Bronchial epithelial cell (primary cell): Measurements from ENCODE around the gene TSC22D2. TPM values are rescaled to one million over a fixed set of nuclear protein-coding genes. Genes with fewer than 3 reads are reported as not detected.

Source experiments
- DNase-seq: peaks from one replicate; pipeline ENCODE4 v3.0.0-alpha.2; 2010; ENCODE audit warnings: low read depth
- FAIRE-seq: peaks from 2 replicates; lab custom pipeline; 2011; peaks lifted over from hg19 to GRCh38; lab: Jason Lieb, UNC
- H3K27me3 ChIP-seq: 2 replicates; pipeline ENCODE4 v1.5.1; 2011; ENCODE audit warnings: low read length; ENCODE audit not compliant: control insufficient read depth, insufficient read depth
- H3K36me3 ChIP-seq: 2 replicates; pipeline ENCODE4 v1.5.1; 2011; ENCODE audit warnings: low read length; ENCODE audit not compliant: control insufficient read depth, insufficient read depth
- H3K4me3 ChIP-seq: 2 replicates; pipeline ENCODE4 v1.5.1; 2011; ENCODE audit warnings: mild to moderate bottlenecking, low read depth, low read length, control low read depth
- total RNA-seq: library from RNA; depleted of rRNA; stranded (reverse); fragments of >200 nt; gene quantifications from 2 replicates; pipeline ENCODE4 v1.2.1, GENCODE V29; 2014
- TF ChIP-seq, protein P1 (sequence below): IDR thresholded peaks from 2 replicates; pipeline ENCODE4 v1.5.1; 2011; ENCODE audit warnings: mild to moderate bottlenecking, moderate library complexity, low read length, control low read depth, inconsistent platforms; ENCODE audit not compliant: insufficient read depth, severe bottlenecking

TSC22D2 gene
- total RNA-seq, 1 donor from 2014 or later = 5.0 TPM

DNA sequence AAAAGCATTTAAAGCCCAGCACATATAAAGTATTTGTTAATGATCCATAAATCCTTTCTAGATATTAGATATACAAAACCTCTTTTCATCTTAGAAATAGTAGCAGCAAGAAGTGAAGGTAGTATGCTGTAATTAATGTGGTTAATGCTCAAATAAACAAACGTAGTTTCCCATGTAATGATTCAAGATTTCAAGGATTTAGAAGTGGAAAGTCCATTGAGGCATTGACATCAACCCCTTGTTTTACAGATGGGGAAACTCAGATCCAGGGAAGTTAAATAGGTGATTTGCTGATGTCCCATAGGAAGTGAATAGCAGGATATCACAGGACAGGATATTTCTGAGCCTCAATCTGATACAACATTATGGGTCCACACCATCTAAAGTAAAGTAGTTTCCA is 47.2 kb downstream of the TSC22D2 start:
- Histone ChIP-seq H3K27me3 (no peaks in the 10 kb centered on the region), H3K4me3 (no peak overlapping the region), H3K36me3 (peaks cover 3% of the 10 kb centered on the region)
- no peak for DNase-seq
- FAIRE-seq = no peak
- TF ChIP-seq, protein P1, sequence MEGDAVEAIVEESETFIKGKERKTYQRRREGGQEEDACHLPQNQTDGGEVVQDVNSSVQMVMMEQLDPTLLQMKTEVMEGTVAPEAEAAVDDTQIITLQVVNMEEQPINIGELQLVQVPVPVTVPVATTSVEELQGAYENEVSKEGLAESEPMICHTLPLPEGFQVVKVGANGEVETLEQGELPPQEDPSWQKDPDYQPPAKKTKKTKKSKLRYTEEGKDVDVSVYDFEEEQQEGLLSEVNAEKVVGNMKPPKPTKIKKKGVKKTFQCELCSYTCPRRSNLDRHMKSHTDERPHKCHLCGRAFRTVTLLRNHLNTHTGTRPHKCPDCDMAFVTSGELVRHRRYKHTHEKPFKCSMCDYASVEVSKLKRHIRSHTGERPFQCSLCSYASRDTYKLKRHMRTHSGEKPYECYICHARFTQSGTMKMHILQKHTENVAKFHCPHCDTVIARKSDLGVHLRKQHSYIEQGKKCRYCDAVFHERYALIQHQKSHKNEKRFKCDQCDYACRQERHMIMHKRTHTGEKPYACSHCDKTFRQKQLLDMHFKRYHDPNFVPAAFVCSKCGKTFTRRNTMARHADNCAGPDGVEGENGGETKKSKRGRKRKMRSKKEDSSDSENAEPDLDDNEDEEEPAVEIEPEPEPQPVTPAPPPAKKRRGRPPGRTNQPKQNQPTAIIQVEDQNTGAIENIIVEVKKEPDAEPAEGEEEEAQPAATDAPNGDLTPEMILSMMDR = no peak

DNA sequence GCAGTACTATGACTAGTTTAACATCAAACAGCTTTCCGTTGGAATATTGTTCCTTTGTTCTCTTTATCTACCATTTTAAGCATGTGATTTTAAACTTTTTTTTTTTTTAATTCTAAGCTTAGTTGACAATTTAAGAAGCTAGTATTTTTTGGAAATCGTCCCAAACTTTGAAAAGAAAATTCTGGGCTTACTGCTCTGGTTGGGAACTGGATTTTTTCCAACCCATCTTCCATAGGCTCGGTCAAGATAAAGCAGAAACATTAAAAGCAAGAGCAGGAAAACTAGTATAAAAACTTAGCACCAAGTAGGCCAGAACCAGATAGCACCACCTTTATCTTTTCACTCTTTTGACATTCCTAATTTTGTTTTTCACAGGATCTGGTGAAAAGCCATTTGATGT is 49.9 kb downstream of the TSC22D2 start:
- FAIRE-seq (no peak), DNase-seq (no peak)
- H3K27me3 ChIP-seq = no peaks in the 10 kb centered on the region
- peaks cover 3% of the 10 kb centered on the region for H3K36me3 ChIP-seq
- TF ChIP-seq, protein P1 = no peak
- H3K4me3 ChIP-seq = no peak overlapping the region

DNA sequence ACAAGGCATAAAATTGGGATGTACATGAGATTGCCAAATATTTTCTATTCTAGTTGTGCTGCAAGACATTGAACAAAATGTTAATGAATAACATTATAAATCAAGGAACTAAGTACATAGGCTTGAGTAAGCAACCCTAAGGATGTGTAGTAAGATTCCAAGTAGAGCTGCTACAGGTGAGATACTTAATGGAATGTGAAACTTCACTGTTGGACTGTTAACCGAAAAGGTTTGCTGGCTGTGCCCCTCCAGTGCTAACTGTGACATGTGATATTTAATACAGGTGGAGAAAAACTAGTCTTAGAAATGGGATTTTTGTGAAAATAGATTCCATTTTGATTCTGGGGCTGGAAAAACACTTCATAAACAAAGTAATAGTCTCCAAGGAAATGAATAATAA is 52.4 kb downstream of the TSC22D2 start:
- peaks cover 3% of the 10 kb centered on the region for H3K36me3 ChIP-seq
- FAIRE-seq (no peak), DNase-seq (no peak)
- no peaks in the 10 kb centered on the region for H3K27me3 ChIP-seq
- TF ChIP-seq, protein P1 = no peak
- no peak overlapping the region for H3K4me3 ChIP-seq

DNA sequence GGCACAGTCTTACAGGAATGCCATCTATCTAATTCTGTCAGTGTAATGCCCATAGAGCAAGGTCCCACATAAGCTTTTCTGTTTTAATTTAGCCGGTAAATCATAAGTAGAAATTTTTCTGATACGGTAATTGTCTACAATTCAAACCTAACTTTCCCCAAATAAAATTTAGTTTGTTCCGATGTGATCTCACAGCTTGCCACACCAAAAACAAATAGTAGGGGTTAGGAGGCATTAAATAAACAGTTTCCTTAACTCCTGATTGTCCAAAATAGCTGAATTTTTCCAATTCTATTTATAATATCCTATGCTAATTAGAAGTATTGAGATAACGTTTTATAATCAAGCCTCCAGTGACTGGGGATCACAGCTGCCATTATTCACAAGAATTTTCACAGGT is 53.3 kb downstream of the TSC22D2 start:
- Histone ChIP-seq H3K4me3 (no peak overlapping the region), H3K36me3 (peaks cover 3% of the 10 kb centered on the region), H3K27me3 (no peaks in the 10 kb centered on the region)
- no peak for FAIRE-seq
- DNase-seq = no peak
- TF ChIP-seq, protein P1 = no peak

DNA sequence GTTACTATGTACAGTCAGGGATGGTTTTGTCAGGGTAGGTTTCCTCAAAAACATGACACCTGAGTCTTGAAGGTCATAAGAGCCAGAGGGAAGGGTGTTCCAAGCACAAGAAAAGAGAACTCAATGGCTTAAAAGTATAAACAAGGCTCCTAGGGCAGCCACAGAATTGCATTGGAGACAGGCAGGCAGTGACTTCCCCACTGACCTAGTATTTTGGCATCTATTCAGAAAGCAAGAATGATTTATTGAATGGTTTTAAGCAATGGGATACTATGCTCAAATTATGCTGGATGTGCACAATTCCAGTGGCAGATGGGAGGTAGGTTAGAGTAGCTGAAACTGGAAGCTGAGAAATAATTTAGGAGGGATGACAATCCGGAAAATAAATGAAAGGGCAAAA is 54.0 kb downstream of the TSC22D2 start:
- Histone ChIP-seq H3K27me3 (no peaks in the 10 kb centered on the region), H3K4me3 (no peak overlapping the region), H3K36me3 (peaks cover 3% of the 10 kb centered on the region)
- no peak for FAIRE-seq
- TF ChIP-seq, protein P1 = no peak
- no peak for DNase-seq

DNA sequence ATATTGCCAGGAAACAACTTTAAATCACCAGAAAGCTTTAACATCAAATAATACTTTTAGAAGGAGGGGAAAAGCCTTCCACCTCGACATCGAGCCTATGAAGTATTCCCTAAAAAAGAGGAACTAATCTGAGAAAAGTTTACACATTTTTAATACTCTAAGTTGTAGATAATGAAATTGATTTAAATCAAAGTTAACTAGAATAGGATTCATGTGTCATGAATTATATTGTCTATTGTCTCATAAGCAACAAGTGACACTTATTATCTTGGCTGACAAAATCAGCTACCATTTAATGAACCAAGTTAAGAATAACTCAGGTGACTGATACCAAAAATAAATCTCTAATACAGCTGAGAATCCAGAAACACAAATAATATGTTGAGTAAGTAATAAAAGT is 56.6 kb downstream of the TSC22D2 start:
- Histone ChIP-seq H3K4me3 (no peak overlapping the region), H3K36me3 (no peaks in the 10 kb centered on the region), H3K27me3 (no peaks in the 10 kb centered on the region)
- no peak for DNase-seq
- TF ChIP-seq, protein P1 = no peak
- no peak for FAIRE-seq
